HG03039 (cell line): Measurements from ENCODE around the gene ARMC6.
"Not testable (repeated sequence)": the region's sequence is repeated elsewhere in the genome, so short reads cannot be mapped to it uniquely, and the experiment has no call there.

Experiments used
- ATAC-seq: cut with Tn5 transposase; IDR thresholded peaks from one replicate; pipeline ENCODE4 v1.9.1; 2021; ENCODE audit warnings: mild to moderate bottlenecking, moderate library complexity; ENCODE audit not compliant: unreplicated experiment

Gene ARMC6

GRCh38 chr19:19022380-19022961, 10.9 kb upstream of the ARMC6 start:
- no peak for ATAC-seq

- not testable (repeated sequence) for ATAC-seq
Measured at GRCh38 chr19:19023376-19023775, 10.0 kb upstream of the ARMC6 start.

GRCh38 chr19:19025861-19026260, 7.5 kb upstream of the ARMC6 start:
- no peak for ATAC-seq

GRCh38 chr19:19026299-19026971, 7.0 kb upstream of the ARMC6 start:
- no peak for ATAC-seq

GRCh38 chr19:19027228-19027627, 6.2 kb upstream of the ARMC6 start:
- ATAC-seq: no peak

GRCh38 chr19:19028526-19028925, 4.9 kb upstream of the ARMC6 start:
- no peak for ATAC-seq

- no peak for ATAC-seq
Measured at GRCh38 chr19:19031891-19032290, 1.5 kb upstream of the ARMC6 start.

GRCh38 chr19:19032420-19033175, 805 bp upstream of the ARMC6 start:
- peak; percentile 1 for ATAC-seq

GRCh38 chr19:19033176-19033425, 302 bp upstream of the ARMC6 start:
- no peak for ATAC-seq

GRCh38 chr19:19034204-19034624, 811 bp downstream of the ARMC6 start:
- no peak for ATAC-seq

GRCh38 chr19:19039901-19040300, 6.5 kb downstream of the ARMC6 start:
- no peak for ATAC-seq

GRCh38 chr19:19040417-19040816, 7.0 kb downstream of the ARMC6 start:
- no peak for ATAC-seq

- no peak for ATAC-seq
Measured at GRCh38 chr19:19042732-19043280, 9.4 kb downstream of the ARMC6 start.

GRCh38 chr19:19043481-19043880, 10.1 kb downstream of the ARMC6 start:
- ATAC-seq: no peak

- no peak for ATAC-seq
Measured at GRCh38 chr19:19043881-19044280, 10.5 kb downstream of the ARMC6 start.

GRCh38 chr19:19049406-19049805, 16.0 kb downstream of the ARMC6 start:
- no peak for ATAC-seq

GRCh38 chr19:19050104-19050503, 16.7 kb downstream of the ARMC6 start:
- no peak for ATAC-seq

- ATAC-seq: no peak
Measured at GRCh38 chr19:19050731-19051130, 17.3 kb downstream of the ARMC6 start.

- ATAC-seq: no peak
Measured at GRCh38 chr19:19051478-19052213, 18.2 kb downstream of the ARMC6 start.

- ATAC-seq: no peak
Measured at GRCh38 chr19:19052921-19053320, 19.5 kb downstream of the ARMC6 start.

- ATAC-seq: no peak
Measured at GRCh38 chr19:19053508-19054314, 20.3 kb downstream of the ARMC6 start.
